Omental fat pad (tissue), 4 donors: Measurements from ENCODE around the gene FAM24B. TPM values are rescaled to one million over a fixed set of nuclear protein-coding genes. Genes with fewer than 3 reads are reported as not detected.
"Not testable (repeated sequence)": the region's sequence is repeated elsewhere in the genome, so short reads cannot be mapped to it uniquely, and the experiment has no call there.

Experiments
- ATAC-seq: fragments of 150-250 bp; one replicate; pipeline ENCODE4 v1.9.1; 2016; ENCODE audit warnings: mild to moderate bottlenecking, moderate library complexity; ENCODE audit not compliant: low FRiP score
- DNase-seq: peaks from one replicate; pipeline ENCODE4 v3.0.0-alpha.2; 2019; ENCODE audit warnings: low spot score
- CTCF ChIP-seq, 3 donors: fragments of 450-650 bp; IDR thresholded peaks; one replicate each; pipeline ENCODE4 v1.5.1; 2016 to 2017; ENCODE audit warnings: antibody characterized with exemption in 3 of 3, mild to moderate bottlenecking in 3 of 3, moderate library complexity in 2 of 3
- total RNA-seq, 4 donors: library from RNA; depleted of rRNA; stranded (reverse); fragments of >200 nt; gene quantifications; one replicate each; pipeline ENCODE4 v1.1.0, GENCODE V29; 2016

The FAM24B gene
- total RNA-seq, 4 donors from 2014 or later, result 1.0 to 4.4 (median 3.2) TPM

- no peak for DNase-seq
- ATAC-seq, result no peak
These were observed 3.4 kb upstream of the FAM24B start for GRCh38 chr10:122882766-122883165.

GRCh38 chr10:122878799-122879338, 512 bp downstream of the FAM24B start:
- ATAC-seq, result peak; percentile 37
- no peak for TF ChIP-seq CTCF (IDR thresholded peaks at IDR 0.05)
- DNase-seq, result no peak

More at GRCh38 chr10:122882766-122883165, 3.4 kb upstream of the FAM24B start:
- no peak for TF ChIP-seq CTCF (IDR thresholded peaks at IDR 0.05)

GRCh38 chr10:122877264-122877663, 2.1 kb downstream of the FAM24B start:
- no peak for TF ChIP-seq CTCF (IDR thresholded peaks at IDR 0.05)
- DNase-seq, result no peak
- ATAC-seq, result no peak

GRCh38 chr10:122876467-122876855, 2.9 kb downstream of the FAM24B start:
- no peak for TF ChIP-seq CTCF (IDR thresholded peaks at IDR 0.05)
- ATAC-seq (no peak), DNase-seq (no peak)

GRCh38 chr10:122875843-122876466, 3.4 kb downstream of the FAM24B start:
- ATAC-seq, result no peak
- TF ChIP-seq CTCF (IDR thresholded peaks at IDR 0.05), result no peak
- DNase-seq, result no peak

- not testable (repeated sequence) for DNase-seq, ATAC-seq
These were observed 7.4 kb downstream of the FAM24B start for GRCh38 chr10:122871947-122872346.

- ATAC-seq, DNase-seq: not testable (repeated sequence)
These were observed 10.6 kb downstream of the FAM24B start for GRCh38 chr10:122868768-122869167.

- not testable (repeated sequence) for ATAC-seq, DNase-seq
These were observed 12.5 kb downstream of the FAM24B start for GRCh38 chr10:122866757-122867482.
